Measurements from ENCODE around the gene PLD4.
"Not testable (repeated sequence)": the region's sequence is repeated elsewhere in the genome, so short reads cannot be mapped to it uniquely, and the experiment has no call there.

The PLD4 gene

GRCh38 chr14:104942586-104942985 is 17.9 kb downstream of the PLD4 start:
- no peak for DNase-seq (ENCODE audit: low spot score)

DNA sequence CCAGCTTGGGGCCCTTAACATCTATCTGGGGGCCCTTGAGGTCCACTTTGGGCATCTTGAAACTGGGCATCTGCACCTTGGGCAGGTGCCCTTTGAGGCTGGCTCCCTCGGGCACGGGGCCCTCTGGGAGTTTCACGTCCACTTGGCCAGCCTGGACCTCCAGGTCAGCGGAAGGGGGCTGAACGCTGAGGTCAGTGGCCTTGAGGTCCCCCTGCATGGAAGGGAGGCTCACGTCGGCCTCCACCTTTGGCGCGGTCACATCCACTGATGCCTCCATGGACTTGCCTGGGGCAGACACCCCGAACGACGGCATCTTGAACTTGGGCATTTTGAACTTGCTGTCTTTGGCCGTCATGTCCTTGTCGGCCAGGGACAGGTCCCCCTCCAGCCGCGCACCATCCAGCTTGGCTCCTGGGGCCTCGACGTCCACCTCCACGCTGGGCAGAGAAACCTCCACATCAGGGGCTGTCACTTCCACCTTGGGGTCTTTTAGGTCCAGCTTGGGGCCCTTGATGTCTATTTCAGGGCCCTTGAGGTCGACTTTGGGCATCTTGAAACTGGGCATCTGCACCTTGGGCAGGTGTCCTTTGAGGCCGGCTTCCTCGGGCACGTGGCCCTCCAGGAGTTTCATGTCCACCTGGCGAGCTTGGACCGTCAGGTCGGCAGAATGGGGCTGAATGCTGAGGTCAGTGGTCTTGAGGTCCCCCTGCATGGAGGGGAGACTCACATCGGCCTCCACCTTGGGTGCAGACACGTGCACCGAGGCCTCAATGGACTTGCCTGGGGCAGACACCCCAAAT is 18.7 kb downstream of the PLD4 start:
- not testable (repeated sequence) for DNase-seq (ENCODE audit: low spot score)

DNA sequence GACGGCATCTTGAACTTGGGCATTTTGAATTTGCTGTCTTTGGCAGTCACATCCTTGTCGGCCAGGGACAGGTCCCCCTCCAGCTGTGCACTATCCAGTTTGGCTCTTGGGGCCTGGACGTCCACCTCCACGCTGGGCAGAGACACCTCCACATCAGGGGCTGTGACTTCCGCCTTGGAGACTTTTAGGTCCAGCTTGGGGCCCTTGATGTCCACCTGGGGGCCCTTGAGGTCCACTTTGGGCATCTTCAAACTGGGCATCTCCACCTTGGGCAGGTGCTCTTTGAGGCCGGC is 19.3 kb downstream of the PLD4 start:
- DNase-seq (ENCODE audit: low spot score): not testable (repeated sequence)

DNA sequence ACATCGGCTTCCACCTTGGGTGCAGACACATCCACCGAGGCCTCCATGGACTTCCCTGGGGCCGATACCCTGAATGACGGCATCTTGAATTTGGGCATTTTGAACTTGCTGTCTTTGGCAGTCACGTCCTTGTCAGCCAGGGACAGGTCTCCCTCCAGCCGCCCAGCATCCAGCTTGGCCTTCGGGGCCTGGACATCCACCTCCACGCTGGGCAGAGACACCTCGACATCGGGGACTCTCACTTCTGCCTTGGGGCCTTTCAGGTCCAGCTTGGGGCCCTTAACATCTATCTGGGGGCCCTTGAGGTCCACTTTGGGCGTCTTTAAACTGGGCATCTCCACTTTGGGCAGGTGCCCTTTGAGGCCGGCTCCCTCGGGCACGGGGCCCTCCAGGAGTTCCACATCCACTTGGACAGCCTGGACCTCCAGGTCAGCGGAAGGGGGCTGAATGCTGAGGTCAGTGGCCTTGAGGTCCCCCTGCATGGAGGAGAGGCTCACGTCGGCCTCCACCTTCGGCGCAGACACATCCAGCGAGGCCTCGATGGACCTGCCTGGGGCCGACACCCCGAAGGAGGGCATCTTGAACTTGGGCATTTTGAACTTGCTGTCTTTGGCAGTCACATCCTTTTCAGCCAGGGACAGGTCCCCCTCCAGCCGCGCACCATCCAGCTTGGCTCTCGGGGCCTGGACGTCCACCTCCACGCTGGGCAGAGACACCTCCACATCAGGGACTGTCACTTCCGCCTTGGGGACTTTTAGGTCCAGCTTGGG is 19.9 kb downstream of the PLD4 start:
- DNase-seq (ENCODE audit: low spot score): not testable (repeated sequence)

DNA sequence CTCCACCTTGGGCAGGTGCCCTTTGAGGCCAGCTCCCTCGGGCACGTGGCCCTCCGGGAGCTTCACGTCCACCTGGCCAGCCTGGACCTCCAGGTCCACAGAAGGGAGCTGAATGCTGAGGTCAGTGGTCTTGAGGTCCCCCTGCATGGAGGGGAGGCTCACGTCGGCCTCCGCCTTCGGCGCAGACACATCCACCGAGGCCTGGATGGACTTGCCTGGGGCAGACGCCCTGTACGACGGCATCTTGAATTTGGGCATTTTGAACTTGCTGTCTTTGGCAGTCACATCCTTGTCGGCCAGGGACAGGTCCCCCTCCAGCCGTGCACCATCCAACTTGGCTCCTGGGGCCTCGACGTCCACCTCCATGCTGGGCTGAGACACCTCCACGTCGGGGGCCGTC is 20.6 kb downstream of the PLD4 start:
- DNase-seq (ENCODE audit: low spot score): not testable (repeated sequence)

- DNase-seq (ENCODE audit: low spot score): not testable (repeated sequence)
Observed at GRCh38 chr14:104945986-104946965, 21.6 kb downstream of the PLD4 start.

DNA sequence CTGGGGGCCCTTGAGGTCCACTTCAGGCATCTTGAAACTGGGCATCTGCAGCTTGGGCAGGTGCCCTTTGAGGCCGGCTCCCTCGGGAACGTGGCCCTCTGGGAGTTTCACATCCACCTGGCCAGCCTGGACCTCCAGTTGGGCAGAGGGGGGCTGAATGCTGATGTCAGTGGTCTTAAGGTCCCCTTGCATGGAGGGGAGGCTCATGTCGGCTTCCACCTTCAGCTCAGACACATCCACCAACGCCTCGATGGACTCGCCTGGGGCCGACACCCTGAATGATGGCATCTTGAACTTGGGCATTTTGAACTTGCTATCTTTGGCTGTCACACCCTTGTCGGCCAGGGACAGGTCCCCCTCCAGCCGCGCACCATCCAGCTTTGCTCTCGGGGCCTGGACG is 22.5 kb downstream of the PLD4 start:
- DNase-seq (ENCODE audit: low spot score): not testable (repeated sequence)

DNA sequence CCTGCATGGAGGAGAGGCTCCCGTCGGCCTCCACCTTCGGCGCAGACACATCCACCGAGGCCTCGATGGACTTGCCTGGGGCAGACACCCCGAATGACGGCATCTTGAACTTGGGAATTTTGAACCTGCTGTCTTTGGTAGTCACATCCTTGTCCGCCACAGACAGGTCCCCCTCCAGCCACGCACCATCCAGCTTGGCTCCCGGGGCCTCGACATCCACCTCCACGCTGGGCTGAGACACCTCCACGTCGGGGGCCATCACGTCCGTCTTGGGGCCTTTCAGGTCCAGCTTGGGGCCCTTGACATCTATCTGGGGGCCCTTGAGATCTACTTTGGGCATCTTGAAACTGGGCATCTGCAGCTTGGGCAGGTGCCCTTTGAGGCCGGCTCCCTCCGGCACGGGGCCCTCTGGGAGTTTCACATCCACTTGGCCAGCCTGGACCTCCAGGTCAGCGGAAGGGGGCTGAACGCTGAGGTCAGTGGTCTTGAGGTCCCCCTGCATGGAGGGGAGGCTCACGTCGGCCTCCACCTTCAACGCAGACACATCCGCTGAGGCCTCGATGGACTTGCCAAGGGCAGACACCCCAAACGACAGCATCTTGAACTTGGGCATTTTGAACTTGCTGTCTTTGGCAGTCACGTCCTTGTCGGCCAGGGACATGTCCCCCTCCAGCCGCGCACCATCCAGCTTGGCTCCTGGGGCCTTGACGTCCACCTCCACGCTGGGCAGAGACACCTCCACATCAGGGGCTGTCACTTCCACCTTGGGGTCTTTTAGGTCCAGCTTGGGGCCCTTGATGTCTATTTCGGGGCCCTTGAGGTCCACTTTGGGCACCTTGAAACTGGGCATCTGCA is 23.4 kb downstream of the PLD4 start:
- not testable (repeated sequence) for DNase-seq (ENCODE audit: low spot score)

GRCh38 chr14:104948736-104949031 is 24.0 kb downstream of the PLD4 start:
- DNase-seq (ENCODE audit: low spot score): no peak

DNA sequence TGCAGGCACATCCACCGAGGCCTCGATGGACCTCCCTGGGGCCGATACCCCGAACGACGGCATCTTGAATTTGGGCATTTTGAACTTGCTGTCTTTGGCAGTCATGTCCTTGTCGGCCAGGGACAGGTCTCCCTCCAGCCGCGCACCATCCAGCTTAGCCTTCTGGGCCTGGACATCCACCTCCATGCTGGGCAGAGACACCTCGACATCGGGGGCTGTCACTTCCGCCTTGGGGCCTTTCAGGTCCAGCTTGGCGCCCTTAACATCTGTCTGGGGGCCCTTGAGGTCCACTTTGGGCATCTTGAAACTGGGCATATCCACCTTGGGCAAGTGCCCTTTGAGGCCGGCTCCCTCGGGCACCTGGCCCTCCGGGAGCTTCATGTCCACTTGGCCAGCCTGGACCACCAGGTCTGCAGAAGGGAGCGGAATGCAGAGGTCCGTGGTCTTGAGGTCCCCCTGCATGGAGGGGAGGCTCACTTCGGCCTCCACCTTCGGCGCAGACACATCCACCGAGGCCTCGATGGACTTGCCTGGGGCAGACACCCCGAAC is 24.8 kb downstream of the PLD4 start:
- not testable (repeated sequence) for DNase-seq (ENCODE audit: low spot score)

DNA sequence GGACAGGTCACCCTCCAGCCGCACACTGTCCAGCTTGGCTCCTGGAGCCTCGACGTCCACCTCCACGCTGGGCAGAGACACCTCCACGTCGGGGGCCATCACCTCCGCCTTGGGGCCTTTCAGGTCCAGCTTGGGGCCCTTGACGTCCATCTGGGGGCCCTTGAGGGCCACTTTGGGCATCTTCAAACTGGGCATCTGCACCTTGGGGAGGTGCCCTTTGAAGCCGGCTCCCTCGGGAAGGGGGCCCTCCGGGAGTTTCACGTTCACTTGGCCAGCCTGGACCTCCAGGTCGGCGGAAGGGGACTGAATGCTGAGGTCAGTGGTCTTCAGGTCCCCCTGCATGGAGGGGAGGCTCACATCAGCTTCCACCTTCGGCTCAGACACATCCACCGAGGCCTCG is 25.3 kb downstream of the PLD4 start:
- no peak for DNase-seq (ENCODE audit: low spot score)

DNA sequence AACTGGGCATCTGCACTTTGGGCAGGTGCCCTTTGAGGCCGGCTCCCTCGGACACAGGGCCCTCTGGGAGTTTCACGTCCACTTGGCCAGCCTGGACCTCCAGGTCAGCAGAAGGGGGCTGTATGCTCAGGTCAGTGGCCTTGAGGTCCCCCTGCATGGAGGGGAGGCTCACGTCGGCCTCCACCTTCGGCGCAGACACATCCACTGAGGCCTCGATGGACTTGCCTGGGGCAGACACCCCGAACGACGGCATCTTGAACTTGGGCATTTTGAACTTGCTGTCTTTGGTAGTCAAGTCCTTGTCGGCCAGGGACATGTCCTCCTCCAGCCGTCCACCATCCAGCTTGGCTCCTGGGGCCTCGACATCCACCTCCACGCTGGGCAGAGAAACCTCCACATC is 26.0 kb downstream of the PLD4 start:
- DNase-seq (ENCODE audit: low spot score): not testable (repeated sequence)

GRCh38 chr14:104951863-104952657 is 27.4 kb downstream of the PLD4 start:
- not testable (repeated sequence) for DNase-seq (ENCODE audit: low spot score)

- no peak for DNase-seq (ENCODE audit: low spot score)
Observed at GRCh38 chr14:104953097-104953496, 28.4 kb downstream of the PLD4 start.

DNA sequence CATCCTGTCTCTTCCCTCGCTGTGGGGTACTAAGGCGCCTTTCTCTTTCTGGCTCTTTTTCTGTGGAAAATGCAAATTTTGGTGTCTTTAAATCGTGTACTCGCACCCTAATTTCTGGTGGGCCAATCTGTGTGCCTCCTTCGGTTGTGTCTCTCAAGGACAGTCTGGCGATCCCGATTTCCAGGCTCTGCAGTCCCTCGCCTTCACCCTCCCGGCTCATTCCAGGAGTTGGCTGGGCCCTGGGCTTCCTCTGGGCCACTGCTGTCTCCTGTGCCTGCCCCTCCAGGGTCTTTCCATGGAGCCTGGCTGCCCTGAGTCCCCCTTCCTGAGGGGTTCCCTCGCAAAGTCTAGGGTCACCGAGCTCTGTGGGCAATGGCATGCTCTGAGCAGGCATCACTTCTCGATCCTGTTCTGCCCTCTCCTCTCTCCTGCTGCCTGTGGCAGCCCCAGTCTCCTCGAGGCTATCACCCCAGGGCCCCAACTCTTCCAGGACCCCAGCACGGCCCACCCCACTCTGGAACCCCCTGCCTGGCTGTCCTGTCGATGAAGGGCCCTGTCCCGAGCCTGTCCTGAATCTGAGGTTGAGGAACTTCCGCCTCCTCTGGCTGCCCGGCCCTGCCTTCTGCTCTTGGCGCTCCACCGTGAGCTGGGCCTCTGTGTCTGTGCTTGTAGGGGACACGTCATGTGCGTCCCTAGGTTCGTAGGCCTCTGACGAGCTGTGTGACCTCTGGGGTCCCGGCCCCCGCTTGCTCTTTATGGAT is 29.4 kb downstream of the PLD4 start:
- DNase-seq (ENCODE audit: low spot score): no peak

DNA sequence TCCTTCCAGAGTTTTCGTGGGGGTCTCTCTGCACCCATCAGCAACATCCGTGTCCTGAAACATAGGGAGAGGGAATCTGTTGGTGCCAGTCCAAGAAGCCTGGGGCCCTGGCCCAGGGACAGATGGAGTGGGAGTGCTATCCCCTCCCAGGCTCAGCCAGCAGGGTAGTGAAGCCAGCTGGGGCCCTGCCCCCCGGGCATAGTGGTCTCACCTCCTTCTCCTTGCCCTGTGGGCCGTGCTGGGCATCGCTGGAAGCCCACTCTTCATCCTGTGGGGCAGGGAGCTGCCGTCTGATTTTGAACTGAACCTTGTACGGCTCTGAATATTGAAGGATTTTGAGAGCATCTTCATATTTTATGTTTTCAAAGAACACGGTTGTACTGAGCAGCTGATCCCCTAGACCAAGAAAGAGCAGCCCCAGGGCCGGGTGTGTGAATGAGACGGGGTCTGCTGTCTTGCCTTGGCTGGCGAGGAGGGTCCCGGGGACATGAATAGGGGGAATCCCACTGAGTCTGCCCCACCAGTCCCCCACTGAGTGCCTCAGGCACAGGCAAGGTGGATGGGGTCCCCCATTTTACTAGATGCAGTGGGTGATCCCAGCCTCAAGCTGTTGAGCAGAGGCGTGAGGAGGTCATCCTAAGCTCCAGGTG is 30.2 kb downstream of the PLD4 start:
- no peak for DNase-seq (ENCODE audit: low spot score)

DNA sequence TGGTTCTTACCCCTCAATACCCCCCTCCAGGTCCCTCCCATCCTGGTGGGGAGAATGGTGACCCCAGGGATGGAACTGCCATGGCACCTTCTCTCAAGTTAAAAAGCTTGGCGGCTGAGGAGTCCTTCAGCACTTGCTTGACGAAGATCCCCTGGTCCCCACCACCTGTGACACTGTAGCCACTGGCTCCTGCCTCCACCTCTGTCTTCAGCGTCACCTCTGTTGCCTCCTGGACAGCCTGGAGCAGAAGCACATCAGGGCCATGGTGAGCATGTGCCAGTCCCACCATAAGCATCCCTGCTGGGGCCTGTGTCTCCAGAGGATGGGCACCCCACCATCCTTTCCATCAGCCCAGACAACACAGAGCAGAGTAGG is 30.7 kb downstream of the PLD4 start:
- no peak for DNase-seq (ENCODE audit: low spot score)

GRCh38 chr14:104956290-104956890 is 31.7 kb downstream of the PLD4 start:
- DNase-seq (ENCODE audit: low spot score): no peak

Measured in kidney tubule cell (primary cell).